DOHH2 (cell line): ENCODE data around the gene WWP2.

Experiments used
- H3F3A ChIP-seq: fragments of 200-600 bp; sonication (generic), shearing (Covaris generic); 2 replicates; pipeline ENCODE4 v1.6.0; 2016; ENCODE audit warnings: antibody characterized with exemption, mild to moderate bottlenecking; ENCODE audit not compliant: control insufficient read depth, insufficient read depth
- H3K27ac ChIP-seq: fragments of 200-600 bp; sonication (generic); 2 replicates; pipeline ENCODE4 v1.5.1; 2014; ENCODE audit warnings: low read depth, mild to moderate bottlenecking, low read length, moderate library complexity
- H3K27me3 ChIP-seq: fragments of 200-600 bp; sonication (generic); 2 replicates; pipeline ENCODE4 v1.6.1; 2014; ENCODE audit warnings: mild to moderate bottlenecking, low read length, mixed read lengths; ENCODE audit not compliant: control insufficient read depth
- H3K36me3 ChIP-seq: fragments of 200-600 bp; sonication (generic); 2 replicates; pipeline ENCODE4 v1.6.1; 2014; ENCODE audit warnings: mild to moderate bottlenecking, low read length, moderate library complexity, mixed read lengths; ENCODE audit not compliant: control insufficient read depth
- H3K4me1 ChIP-seq: fragments of 200-600 bp; sonication (generic); 2 replicates; pipeline ENCODE4 v1.6.1; 2014; ENCODE audit warnings: mild to moderate bottlenecking, low read length, mixed read lengths; ENCODE audit not compliant: control insufficient read depth
- H3K4me2 ChIP-seq: fragments of 200-600 bp; sonication (generic); 2 replicates; pipeline ENCODE4 v1.6.0; 2014; ENCODE audit warnings: mild to moderate bottlenecking, low read length, moderate library complexity
- H3K4me3 ChIP-seq: fragments of 200-600 bp; sonication (generic); 2 replicates; pipeline ENCODE4 v1.5.1; 2014; ENCODE audit warnings: mild to moderate bottlenecking, low read length, mixed read lengths
- H3K79me2 ChIP-seq: fragments of 200-600 bp; sonication (generic); 2 replicates; pipeline ENCODE4 v1.6.1; 2014; ENCODE audit warnings: mild to moderate bottlenecking, low read length, mixed read lengths; ENCODE audit not compliant: control insufficient read depth
- H3K9me2 ChIP-seq: fragments of 200-600 bp; sonication (generic); replicated peaks from 2 replicates; pipeline ENCODE4 v1.6.1; 2014; ENCODE audit warnings: mild to moderate bottlenecking, low read length, mixed read lengths; ENCODE audit not compliant: control insufficient read depth
- H3K9me3 ChIP-seq: fragments of 200-600 bp; sonication (generic); 2 replicates; pipeline ENCODE4 v1.6.1; 2014; ENCODE audit warnings: antibody characterized with exemption, low read length, mixed read lengths; ENCODE audit not compliant: control insufficient read depth, insufficient read depth
- H4K20me1 ChIP-seq: fragments of 200-600 bp; sonication (generic); 2 replicates; pipeline ENCODE4 v1.6.0; 2014; ENCODE audit warnings: low read depth, mild to moderate bottlenecking, antibody characterized with exemption, low read length, moderate library complexity; ENCODE audit not compliant: control insufficient read depth, insufficient read depth
- CTCF ChIP-seq: fragments of 200-600 bp; sonication (generic); IDR thresholded peaks from one replicate; pipeline ENCODE4 v1.5.1; 2014; ENCODE audit warnings: antibody characterized with exemption, mild to moderate bottlenecking, low read depth, low read length; ENCODE audit not compliant: poor library complexity, severe bottlenecking
- EZH2phosphoT487 ChIP-seq: fragments of 200-600 bp; sonication (generic); IDR thresholded peaks from 2 replicates; pipeline ENCODE4 v1.6.1; 2017; ENCODE audit warnings: borderline replicate concordance, mild to moderate bottlenecking, antibody characterized with exemption, low read length, moderate library complexity, mixed read lengths

The WWP2 gene

GRCh38 chr16:69903865-69904415 is 141.8 kb downstream of the WWP2 start:
- H3K79me2 ChIP-seq = no peaks in the 10 kb centered on the region
- H4K20me1 ChIP-seq = no peaks in the 10 kb centered on the region
- no peaks in the 10 kb centered on the region for H3K27me3 ChIP-seq
- no peaks in the 10 kb centered on the region for H3K4me1 ChIP-seq
- no peak for TF ChIP-seq CTCF
- TF ChIP-seq EZH2phosphoT487 = no peak
- H3K27ac ChIP-seq = no peak overlapping the region
- no peaks in the 10 kb centered on the region for H3K9me2 ChIP-seq
- peaks cover 3% of the 10 kb centered on the region; the same call in 1 of the 2 replicates for H3K36me3 ChIP-seq
- H3K9me3 ChIP-seq = no peaks in the 10 kb centered on the region
- H3F3A ChIP-seq = no peaks in the 10 kb centered on the region
- no peak overlapping the region for H3K4me2 ChIP-seq
- H3K4me3 ChIP-seq = no peak overlapping the region

DNA sequence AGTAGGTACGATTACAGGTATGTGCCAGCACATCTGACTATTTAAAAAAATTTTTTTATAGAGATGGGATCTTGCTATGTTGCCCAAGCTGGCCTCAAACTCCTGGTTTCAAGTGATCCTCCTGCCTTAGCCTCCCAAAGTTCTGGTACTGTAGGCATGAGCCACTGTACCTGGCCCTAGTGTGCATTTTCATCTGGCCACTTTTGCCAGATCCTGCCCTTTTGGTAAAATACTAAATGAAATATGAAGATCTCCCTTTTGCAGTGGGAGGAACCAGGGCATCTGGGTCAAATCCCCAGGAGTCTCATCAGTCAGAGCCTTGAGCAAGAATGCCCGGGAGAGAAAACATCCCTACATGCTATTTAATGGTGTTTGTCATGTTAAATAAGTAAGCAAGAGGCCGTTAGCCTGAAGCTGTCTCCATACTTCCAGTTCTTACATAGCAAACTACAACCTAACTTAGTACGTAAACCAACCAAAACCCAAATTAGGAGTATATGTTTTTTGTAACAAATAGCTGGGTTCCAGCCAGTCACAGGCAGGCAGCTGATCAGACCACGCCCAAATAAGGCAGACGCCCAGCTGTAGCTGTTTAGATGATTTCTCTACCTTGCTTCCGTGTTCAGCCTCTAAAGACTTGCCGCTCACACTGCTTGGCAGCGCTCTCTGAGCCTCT is 142.5 kb downstream of the WWP2 start:
- H3K4me1 ChIP-seq = no peaks in the 10 kb centered on the region
- H3K9me3 ChIP-seq = no peaks in the 10 kb centered on the region
- H3K9me2 ChIP-seq = no peaks in the 10 kb centered on the region
- H3K27ac ChIP-seq = no peak overlapping the region
- no peaks in the 10 kb centered on the region for H3K79me2 ChIP-seq
- H3K36me3 ChIP-seq = peaks cover 3% of the 10 kb centered on the region; the same call in 1 of the 2 replicates
- no peak overlapping the region for H3K4me3 ChIP-seq
- no peaks in the 10 kb centered on the region for H4K20me1 ChIP-seq
- no peaks in the 10 kb centered on the region for H3K27me3 ChIP-seq
- no peak for TF ChIP-seq EZH2phosphoT487
- TF ChIP-seq CTCF = no peak
- H3K4me2 ChIP-seq = no peak overlapping the region
- H3F3A ChIP-seq = no peaks in the 10 kb centered on the region

- no peaks in the 10 kb centered on the region for H4K20me1 ChIP-seq
- peaks cover 3% of the 10 kb centered on the region; the same call in 1 of the 2 replicates for H3K36me3 ChIP-seq
- TF ChIP-seq EZH2phosphoT487 = no peak
- no peak overlapping the region for H3K27ac ChIP-seq
- H3K4me1 ChIP-seq = no peaks in the 10 kb centered on the region
- no peaks in the 10 kb centered on the region for H3K79me2 ChIP-seq
- no peak overlapping the region for H3K4me2 ChIP-seq
- no peaks in the 10 kb centered on the region for H3K9me3 ChIP-seq
- H3K9me2 ChIP-seq = no peaks in the 10 kb centered on the region
- H3K4me3 ChIP-seq = no peak overlapping the region
- H3F3A ChIP-seq = no peaks in the 10 kb centered on the region
- no peaks in the 10 kb centered on the region for H3K27me3 ChIP-seq
Observed at GRCh38 chr16:69905171-69905555, 143.0 kb downstream of the WWP2 start.

DNA sequence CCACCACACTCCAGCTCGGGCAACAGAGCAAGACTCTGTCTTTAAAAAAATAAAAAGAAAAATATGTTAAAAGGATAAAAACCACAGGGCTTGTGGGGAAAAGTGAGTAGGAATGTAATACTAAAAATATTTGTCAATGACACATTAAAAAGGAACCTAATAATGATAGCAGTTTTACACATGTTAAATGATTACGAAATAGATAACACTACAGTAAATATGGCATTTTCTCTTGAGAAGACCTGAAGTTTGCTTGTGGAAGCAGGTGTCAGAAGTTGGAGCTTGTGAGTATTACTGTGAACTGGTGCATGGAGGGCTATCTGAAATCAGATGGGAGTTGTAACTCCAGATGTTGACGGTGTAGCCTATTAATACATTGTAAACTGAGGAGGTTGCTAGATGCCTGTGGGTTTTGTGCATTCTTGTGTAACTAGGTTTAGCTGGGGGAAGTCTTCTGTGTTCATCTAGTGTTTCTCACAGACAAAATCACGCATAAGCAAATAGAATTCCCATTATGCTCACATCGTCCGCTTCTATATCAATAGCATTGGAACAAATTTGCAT is 144.8 kb downstream of the WWP2 start:
- Histone ChIP-seq H3K9me2 (no peaks in the 10 kb centered on the region), H3K27me3 (no peaks in the 10 kb centered on the region), H3K27ac (no peak overlapping the region), H3K4me3 (no peak overlapping the region), H3K9me3 (no peaks in the 10 kb centered on the region), H3K79me2 (no peaks in the 10 kb centered on the region), H4K20me1 (no peaks in the 10 kb centered on the region), H3K36me3 (peaks cover 3% of the 10 kb centered on the region; the same call in 1 of the 2 replicates), H3K4me2 (no peak overlapping the region), H3F3A (no peaks in the 10 kb centered on the region), H3K4me1 (no peaks in the 10 kb centered on the region)
- TF ChIP-seq EZH2phosphoT487 (no peak), CTCF (no peak)
